Bronchial epithelial cell (primary cell): ENCODE measurements around the gene C1orf116. TPM values are rescaled to one million over a fixed set of nuclear protein-coding genes. Genes with fewer than 3 reads are reported as not detected.

Source experiments
- DNase-seq: peaks from one replicate; pipeline ENCODE4 v3.0.0-alpha.2; 2010; ENCODE audit warnings: low read depth
- FAIRE-seq: peaks from 2 replicates; lab custom pipeline; 2011; peaks lifted over from hg19 to GRCh38; lab: Jason Lieb, UNC
- H3K27me3 ChIP-seq: 2 replicates; pipeline ENCODE4 v1.5.1; 2011; ENCODE audit warnings: low read length; ENCODE audit not compliant: control insufficient read depth, insufficient read depth
- H3K36me3 ChIP-seq: 2 replicates; pipeline ENCODE4 v1.5.1; 2011; ENCODE audit warnings: low read length; ENCODE audit not compliant: control insufficient read depth, insufficient read depth
- H3K4me3 ChIP-seq: 2 replicates; pipeline ENCODE4 v1.5.1; 2011; ENCODE audit warnings: mild to moderate bottlenecking, low read depth, low read length, control low read depth
- total RNA-seq: library from RNA; depleted of rRNA; stranded (reverse); fragments of >200 nt; gene quantifications from 2 replicates; pipeline ENCODE4 v1.2.1, GENCODE V29; 2014
- TF ChIP-seq, protein P1 (sequence below): IDR thresholded peaks from 2 replicates; pipeline ENCODE4 v1.5.1; 2011; ENCODE audit warnings: mild to moderate bottlenecking, moderate library complexity, low read length, control low read depth, inconsistent platforms; ENCODE audit not compliant: insufficient read depth, severe bottlenecking

The C1orf116 gene
- total RNA-seq, 1 donor from 2014 or later: 20.0 TPM

DNA sequence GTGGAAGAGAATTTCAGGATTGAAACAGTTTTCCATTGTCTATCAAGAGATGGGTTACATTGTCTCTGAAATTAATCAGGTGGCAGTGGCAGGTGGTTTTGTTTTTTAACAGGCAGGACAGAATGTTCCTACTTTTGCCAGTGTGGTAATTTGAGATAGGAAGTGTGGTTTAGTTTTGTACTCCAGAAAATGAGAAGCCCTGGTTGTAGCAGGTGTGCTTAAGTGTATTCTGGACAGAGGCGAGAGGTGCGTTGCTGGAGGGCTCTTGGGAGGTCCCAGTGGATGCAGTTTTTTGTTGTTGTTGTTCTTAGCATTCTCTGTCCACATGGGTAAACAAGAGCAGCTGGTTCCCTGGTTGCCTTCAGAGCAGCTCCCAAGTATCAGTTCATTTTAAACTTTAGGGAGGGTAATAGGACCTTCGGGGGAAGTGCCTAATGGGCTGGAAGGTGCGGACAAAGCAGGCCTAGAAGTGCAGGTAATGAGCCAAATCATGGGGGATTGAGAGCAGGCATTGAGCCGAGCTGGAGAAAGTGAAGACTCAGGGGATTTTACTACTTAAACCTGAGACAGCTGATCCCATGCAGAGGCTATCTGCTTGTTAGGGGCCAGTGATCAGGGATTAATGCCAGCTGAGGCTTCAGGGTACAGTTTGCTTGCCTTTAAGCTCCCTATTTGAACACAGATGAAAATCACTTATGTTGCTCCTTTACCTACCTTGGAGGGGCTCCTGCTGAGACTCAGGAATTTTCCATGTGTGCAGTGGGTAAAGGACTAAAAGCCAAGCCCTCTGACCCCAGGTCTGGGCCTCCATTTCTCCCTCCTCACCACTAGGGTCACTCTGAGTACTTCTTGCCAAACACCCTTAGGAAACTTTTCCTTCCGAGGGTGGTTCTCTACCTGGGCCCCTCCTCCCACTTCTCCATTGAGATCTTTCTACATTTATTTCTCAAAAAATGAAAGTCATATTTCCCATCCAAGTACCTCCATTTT, 26.6 kb upstream of the C1orf116 start:
- TF ChIP-seq, protein P1, sequence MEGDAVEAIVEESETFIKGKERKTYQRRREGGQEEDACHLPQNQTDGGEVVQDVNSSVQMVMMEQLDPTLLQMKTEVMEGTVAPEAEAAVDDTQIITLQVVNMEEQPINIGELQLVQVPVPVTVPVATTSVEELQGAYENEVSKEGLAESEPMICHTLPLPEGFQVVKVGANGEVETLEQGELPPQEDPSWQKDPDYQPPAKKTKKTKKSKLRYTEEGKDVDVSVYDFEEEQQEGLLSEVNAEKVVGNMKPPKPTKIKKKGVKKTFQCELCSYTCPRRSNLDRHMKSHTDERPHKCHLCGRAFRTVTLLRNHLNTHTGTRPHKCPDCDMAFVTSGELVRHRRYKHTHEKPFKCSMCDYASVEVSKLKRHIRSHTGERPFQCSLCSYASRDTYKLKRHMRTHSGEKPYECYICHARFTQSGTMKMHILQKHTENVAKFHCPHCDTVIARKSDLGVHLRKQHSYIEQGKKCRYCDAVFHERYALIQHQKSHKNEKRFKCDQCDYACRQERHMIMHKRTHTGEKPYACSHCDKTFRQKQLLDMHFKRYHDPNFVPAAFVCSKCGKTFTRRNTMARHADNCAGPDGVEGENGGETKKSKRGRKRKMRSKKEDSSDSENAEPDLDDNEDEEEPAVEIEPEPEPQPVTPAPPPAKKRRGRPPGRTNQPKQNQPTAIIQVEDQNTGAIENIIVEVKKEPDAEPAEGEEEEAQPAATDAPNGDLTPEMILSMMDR: no peak
- DNase-seq (no peak), FAIRE-seq (no peak)
- Histone ChIP-seq H3K4me3 (no peak overlapping the region), H3K27me3 (no peaks in the 10 kb centered on the region), H3K36me3 (peaks cover 9% of the 10 kb centered on the region)

DNA sequence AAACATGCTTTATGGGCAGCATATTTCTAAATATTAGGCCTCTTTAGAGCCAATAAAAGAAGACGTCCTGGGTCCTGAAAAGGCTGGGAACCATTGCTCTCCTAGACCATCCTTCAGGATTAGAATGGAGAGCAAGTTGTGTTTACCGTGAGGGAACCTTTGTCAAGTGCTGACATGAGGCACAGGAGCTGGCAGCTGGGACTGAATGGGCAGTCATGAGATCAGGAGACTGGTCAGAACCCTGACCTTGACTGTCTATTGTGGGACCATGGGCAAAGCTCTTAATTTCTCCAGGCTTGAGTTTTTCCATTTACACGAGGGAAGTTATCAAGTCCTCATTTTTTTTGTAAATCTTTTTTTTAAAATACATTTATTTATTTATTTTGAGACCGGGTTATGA, 25.7 kb upstream of the C1orf116 start:
- TF ChIP-seq, protein P1: no peak
- DNase-seq (no peak), FAIRE-seq (no peak)
- Histone ChIP-seq H3K4me3 (no peak overlapping the region), H3K27me3 (no peaks in the 10 kb centered on the region), H3K36me3 (peaks cover 9% of the 10 kb centered on the region)

DNA sequence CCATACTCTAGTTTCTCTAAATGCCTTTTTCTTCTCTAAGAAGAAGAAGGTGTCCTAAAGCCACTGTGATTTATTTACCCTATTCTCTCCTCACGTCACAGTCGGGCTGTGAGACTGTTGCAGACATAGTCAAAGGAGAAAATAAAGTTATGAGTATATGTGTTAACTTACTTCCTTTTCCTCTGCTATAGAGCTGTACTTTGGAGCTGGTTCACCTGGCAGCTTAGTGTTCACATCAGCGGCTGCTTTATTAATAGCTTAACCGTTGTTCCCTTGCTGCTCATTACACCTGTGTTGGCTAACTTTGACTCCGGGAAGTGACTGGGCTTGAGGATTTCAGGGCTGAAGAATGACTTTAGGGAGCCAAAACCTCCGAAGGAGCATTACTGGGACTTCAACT, 24.1 kb upstream of the C1orf116 start:
- DNase-seq: no peak
- no peak overlapping the region for H3K4me3 ChIP-seq
- no peaks in the 10 kb centered on the region for H3K27me3 ChIP-seq
- H3K36me3 ChIP-seq: peaks cover 7% of the 10 kb centered on the region
- TF ChIP-seq, protein P1: no peak
- no peak for FAIRE-seq

DNA sequence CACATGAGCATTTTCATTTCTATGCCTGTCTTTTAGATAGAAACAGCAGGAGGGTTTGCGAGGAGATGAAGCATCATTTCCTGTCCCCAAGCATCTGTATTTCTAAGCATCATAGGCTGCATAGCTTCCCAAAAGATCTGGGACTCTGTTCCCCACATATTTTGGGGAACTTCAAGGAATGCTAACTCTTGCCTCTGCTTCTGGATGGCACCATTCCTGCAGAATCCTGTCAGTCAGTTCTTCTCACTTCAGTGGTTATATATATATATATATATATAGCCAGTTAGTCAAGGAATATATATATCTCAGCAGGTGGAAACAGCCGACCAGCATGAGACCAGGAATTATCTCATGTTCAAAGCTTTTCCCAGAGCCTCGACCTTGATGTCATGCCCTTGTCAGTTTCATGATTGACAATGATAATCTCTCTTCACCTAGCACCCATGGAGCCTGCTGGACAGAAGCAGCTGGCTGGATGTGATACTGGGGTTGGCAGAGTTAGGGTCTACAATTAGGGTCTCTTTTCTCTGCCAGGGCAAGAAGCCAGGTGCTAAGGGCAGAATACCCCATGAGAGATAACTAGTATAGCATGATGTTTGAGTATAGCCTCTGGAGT, 22.9 kb upstream of the C1orf116 start:
- TF ChIP-seq, protein P1: no peak
- Histone ChIP-seq H3K27me3 (no peaks in the 10 kb centered on the region), H3K36me3 (peaks cover 4% of the 10 kb centered on the region), H3K4me3 (no peak overlapping the region)
- FAIRE-seq: no peak
- no peak for DNase-seq

DNA sequence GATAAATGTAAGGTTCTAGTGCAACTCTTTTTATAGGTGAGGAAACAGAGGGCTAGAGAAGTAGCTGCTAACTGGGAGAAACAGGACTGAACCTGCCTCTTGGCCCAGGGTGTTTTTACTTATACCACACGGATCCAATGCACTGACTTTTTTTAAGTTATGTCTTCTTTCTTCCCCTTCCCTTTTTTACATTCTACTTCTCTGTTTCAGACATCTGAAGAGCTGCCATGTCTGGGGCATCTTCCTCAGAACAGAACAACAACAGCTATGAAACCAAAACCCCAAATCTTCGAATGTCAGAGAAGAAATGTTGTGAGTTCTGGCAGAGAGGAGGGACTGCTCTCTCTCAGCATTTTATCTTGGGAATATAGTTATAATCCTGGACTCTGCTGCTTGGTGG, 21.9 kb upstream of the C1orf116 start:
- TF ChIP-seq, protein P1: no peak
- H3K4me3 ChIP-seq: no peak overlapping the region
- no peak for DNase-seq
- H3K36me3 ChIP-seq: peaks cover under 1% of the 10 kb centered on the region
- no peaks in the 10 kb centered on the region for H3K27me3 ChIP-seq
- FAIRE-seq: no peak
